Effector memory CD8-positive, alpha-beta T cell (primary cell): ENCODE data around the gene MAPT.

ENCODE experiments used
- ATAC-seq: fragments of 150-1000 bp; cut with Tn5 transposase; replicated peaks from 2 replicates; pipeline ENCODE4 v1.10.0; 2021; ENCODE audit warnings: mild to moderate bottlenecking, moderate library complexity
- DNase-seq, 3 experiments: peaks; one replicate each; pipeline ENCODE4 v3.0.0; 2021
- H3K27ac Mint-ChIP-seq, 2 donors: one replicate each; pipeline ENCODE4 v1.8.0; 2022; ENCODE audit warnings: mild to moderate bottlenecking in 2 of 2, mixed read lengths in 2 of 2, moderate library complexity in 2 of 2
- H3K27me3 Mint-ChIP-seq, 2 donors: one replicate each; pipeline ENCODE4 v1.8.0; 2022; ENCODE audit warnings: mixed read lengths in 2 of 2
- H3K36me3 Mint-ChIP-seq: one replicate; pipeline ENCODE4 v1.8.0; 2022; ENCODE audit warnings: mild to moderate bottlenecking, moderate library complexity, mixed read lengths; ENCODE audit not compliant: insufficient read depth
- H3K4me1 Mint-ChIP-seq, 2 donors: one replicate each; pipeline ENCODE4 v1.8.0; 2022; ENCODE audit warnings: low read depth in 2 of 2, mixed read lengths in 2 of 2
- H3K4me3 Mint-ChIP-seq, 2 donors: one replicate each; pipeline ENCODE4 v1.8.0; 2022; ENCODE audit warnings: mild to moderate bottlenecking in 2 of 2, mixed read lengths in 2 of 2, moderate library complexity in 2 of 2
- H3K9me3 Mint-ChIP-seq, 2 donors: one replicate each; pipeline ENCODE4 v1.8.0; 2022; ENCODE audit warnings: mixed read lengths in 2 of 2

The MAPT gene

GRCh38 chr17:46029627-46030026, 135.3 kb downstream of the MAPT start:
- no peak overlapping the region for H3K4me3 Mint-ChIP-seq
- peaks cover 67% of the 10 kb centered on the region for H3K36me3 Mint-ChIP-seq
- H3K27ac Mint-ChIP-seq, result peak overlapping the region; percentile 41 to 52
- H3K9me3 Mint-ChIP-seq, result no peaks in the 10 kb centered on the region
- no peaks in the 10 kb centered on the region for H3K27me3 Mint-ChIP-seq
- DNase-seq, result no peak
- ATAC-seq, result no peak
- H3K4me1 Mint-ChIP-seq, result peaks cover 21 to 51% of the 10 kb centered on the region in 2 donors

DNA sequence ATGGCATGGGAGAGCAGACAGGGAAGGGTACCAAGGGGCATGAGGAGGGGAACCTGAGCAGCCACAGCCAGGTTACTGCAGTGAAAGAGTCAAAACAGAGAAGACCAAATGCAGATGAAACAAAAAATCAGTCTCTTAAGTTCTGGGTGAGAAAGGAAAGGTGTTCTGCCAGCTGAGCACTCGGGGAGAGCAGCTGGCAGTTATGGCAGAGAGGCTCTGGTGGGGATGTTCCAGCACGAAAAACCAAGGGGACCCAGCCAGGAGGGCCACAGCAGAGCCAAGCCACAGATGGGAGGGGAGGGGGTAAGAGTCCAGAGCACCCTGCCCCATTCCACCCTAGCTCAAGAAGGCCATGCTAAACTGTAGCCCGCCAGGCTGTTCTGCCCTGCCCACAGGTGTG, 136.4 kb downstream of the MAPT start:
- Mint-ChIP-seq H3K27me3 (no peaks in the 10 kb centered on the region), H3K27ac (peak overlapping the region; percentile 41 to 56), H3K36me3 (peaks cover 71% of the 10 kb centered on the region), H3K4me3 (no peak overlapping the region), H3K9me3 (no peaks in the 10 kb centered on the region), H3K4me1 (peaks cover 20 to 54% of the 10 kb centered on the region in 2 donors)
- DNase-seq (no peak), ATAC-seq (no peak)

DNA sequence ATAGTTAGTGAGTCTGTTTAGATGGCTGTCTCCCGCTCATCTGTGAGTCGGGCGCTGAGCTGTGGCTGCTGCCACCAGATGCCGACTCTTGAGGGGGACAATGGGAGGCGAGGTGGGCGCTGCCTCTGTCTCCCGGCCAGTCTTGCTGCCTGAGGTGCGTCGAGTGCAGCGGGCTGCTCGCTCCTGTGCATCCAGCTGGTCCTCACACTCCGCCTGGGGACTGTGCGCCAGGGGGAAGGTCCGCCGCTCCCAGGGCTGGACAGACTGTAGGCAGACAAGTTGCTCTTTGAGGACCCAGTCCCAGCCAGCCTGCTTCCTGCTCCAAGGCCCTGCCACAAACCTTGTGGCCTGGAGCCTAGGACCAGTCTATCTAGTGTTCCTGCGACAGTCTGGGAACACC, 137.1 kb downstream of the MAPT start:
- DNase-seq, result no peak
- Mint-ChIP-seq H3K27ac (peak overlapping the region; percentile 41 to 56), H3K4me3 (no peak overlapping the region), H3K36me3 (peaks cover 72% of the 10 kb centered on the region), H3K27me3 (no peaks in the 10 kb centered on the region), H3K4me1 (peaks cover 19 to 57% of the 10 kb centered on the region in 2 donors), H3K9me3 (no peaks in the 10 kb centered on the region)
- no peak for ATAC-seq

GRCh38 chr17:46031920-46032319, 137.6 kb downstream of the MAPT start:
- H3K36me3 Mint-ChIP-seq, result peaks cover 77% of the 10 kb centered on the region
- H3K27ac Mint-ChIP-seq, result peak overlapping the region in 1 of 2 donors; percentile 29
- no peak overlapping the region for H3K4me3 Mint-ChIP-seq
- H3K4me1 Mint-ChIP-seq, result peaks cover 19 to 57% of the 10 kb centered on the region in 2 donors
- ATAC-seq (no peak), DNase-seq (no peak)
- no peaks in the 10 kb centered on the region for H3K9me3 Mint-ChIP-seq
- H3K27me3 Mint-ChIP-seq, result no peaks in the 10 kb centered on the region

GRCh38 chr17:46032909-46033308, 138.6 kb downstream of the MAPT start:
- H3K27me3 Mint-ChIP-seq, result no peaks in the 10 kb centered on the region
- no peaks in the 10 kb centered on the region for H3K9me3 Mint-ChIP-seq
- peak overlapping the region; percentile 29 to 54 for H3K27ac Mint-ChIP-seq
- peaks cover 19 to 52% of the 10 kb centered on the region in 2 donors for H3K4me1 Mint-ChIP-seq
- H3K4me3 Mint-ChIP-seq, result no peak overlapping the region
- ATAC-seq (no peak), DNase-seq (no peak)
- H3K36me3 Mint-ChIP-seq, result peaks cover 87% of the 10 kb centered on the region

GRCh38 chr17:46033392-46033791, 139.0 kb downstream of the MAPT start:
- H3K4me1 Mint-ChIP-seq, result peaks cover 24 to 48% of the 10 kb centered on the region in 2 donors
- H3K36me3 Mint-ChIP-seq, result peaks cover 87% of the 10 kb centered on the region
- ATAC-seq, result no peak
- peak overlapping the region; percentile 29 to 54 for H3K27ac Mint-ChIP-seq
- DNase-seq, result no peak
- no peak overlapping the region for H3K4me3 Mint-ChIP-seq
- no peaks in the 10 kb centered on the region for H3K27me3 Mint-ChIP-seq
- no peaks in the 10 kb centered on the region for H3K9me3 Mint-ChIP-seq

DNA sequence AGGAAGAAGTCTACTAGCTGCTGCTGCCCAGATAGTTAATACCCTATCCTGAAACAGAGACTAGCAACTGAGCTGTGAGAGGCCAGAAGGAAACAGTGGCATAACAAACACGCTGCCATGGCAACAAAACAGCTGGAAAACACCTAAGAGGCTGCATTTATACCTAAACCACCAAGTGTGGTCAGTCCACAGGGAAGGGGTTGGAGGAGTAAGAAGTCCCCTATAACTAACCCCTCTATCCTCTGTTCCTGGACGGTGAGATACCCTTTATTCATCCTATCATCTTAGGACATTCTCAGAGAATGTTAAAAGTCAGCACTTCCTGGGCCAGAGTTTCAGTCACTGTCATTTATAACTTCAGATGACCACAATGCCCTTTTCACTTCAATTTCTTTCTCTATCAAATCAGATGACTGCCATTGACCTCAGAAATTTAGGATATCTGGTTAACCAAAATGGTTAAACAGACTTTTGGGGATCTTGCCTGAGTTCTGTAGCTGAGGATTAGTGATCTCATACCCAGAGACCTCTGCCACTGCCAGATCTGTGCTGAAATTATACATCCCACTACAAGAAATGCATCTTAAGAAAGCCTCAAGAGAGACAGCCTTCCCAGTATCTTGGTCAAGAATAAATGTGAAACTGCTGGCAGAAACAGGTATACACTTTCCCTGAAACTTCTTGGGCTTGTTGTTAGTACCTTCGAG, 140.9 kb downstream of the MAPT start:
- peak in 2 of 3 experiments; percentile 20 to 22 for DNase-seq
- Mint-ChIP-seq H3K36me3 (peaks cover 85% of the 10 kb centered on the region), H3K4me1 (peaks cover 15 to 35% of the 10 kb centered on the region in 2 donors)

GRCh38 chr17:46036491-46036890, 142.1 kb downstream of the MAPT start:
- no peaks in the 10 kb centered on the region for H3K9me3 Mint-ChIP-seq
- H3K4me3 Mint-ChIP-seq, result no peak overlapping the region
- peaks cover 10 to 30% of the 10 kb centered on the region in 2 donors for H3K4me1 Mint-ChIP-seq
- DNase-seq (no peak), ATAC-seq (no peak)
- H3K36me3 Mint-ChIP-seq, result peaks cover 82% of the 10 kb centered on the region
- H3K27me3 Mint-ChIP-seq, result no peaks in the 10 kb centered on the region
- H3K27ac Mint-ChIP-seq, result peak overlapping the region in 1 of 2 donors; percentile 88

More for the DNA sequence above, 140.9 kb downstream of the MAPT start:
- H3K9me3 Mint-ChIP-seq, result no peaks in the 10 kb centered on the region
- peak overlapping the region; percentile 83 to 88 for H3K27ac Mint-ChIP-seq
- H3K27me3 Mint-ChIP-seq, result no peaks in the 10 kb centered on the region
- H3K4me3 Mint-ChIP-seq, result no peak overlapping the region
- peak; percentile 84 for ATAC-seq

DNA sequence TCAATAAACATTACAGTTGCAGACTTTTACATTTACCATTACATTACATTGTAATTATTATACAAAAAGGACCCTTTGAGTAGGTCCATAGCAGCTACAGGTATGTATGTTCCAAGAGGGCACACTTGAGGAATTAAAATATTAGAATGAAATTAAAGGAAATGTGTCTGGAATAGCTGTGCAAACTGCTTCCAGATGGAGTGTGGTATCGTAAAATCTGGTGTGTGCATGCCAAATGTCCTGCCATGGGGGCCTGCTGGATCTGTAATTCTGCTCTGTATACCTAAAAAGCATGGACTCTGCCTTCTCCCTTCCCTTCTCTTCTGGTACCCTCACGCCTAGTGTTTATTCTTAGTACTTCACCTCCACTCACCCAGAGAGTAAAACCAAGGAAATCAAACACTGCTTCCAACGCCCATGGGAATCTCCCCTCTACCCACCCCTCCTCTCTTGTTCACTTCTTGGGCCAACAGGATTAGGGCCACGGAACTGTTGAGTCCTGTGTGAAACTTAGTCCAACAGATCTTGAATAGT, 143.4 kb downstream of the MAPT start:
- H3K36me3 Mint-ChIP-seq, result peaks cover 79% of the 10 kb centered on the region
- ATAC-seq (no peak), DNase-seq (no peak)
- H3K27ac Mint-ChIP-seq, result peak overlapping the region; percentile 71 to 74
- no peaks in the 10 kb centered on the region for H3K27me3 Mint-ChIP-seq
- no peak overlapping the region for H3K4me3 Mint-ChIP-seq
- no peaks in the 10 kb centered on the region for H3K9me3 Mint-ChIP-seq
- H3K4me1 Mint-ChIP-seq, result peaks cover 10 to 30% of the 10 kb centered on the region in 2 donors

GRCh38 chr17:46038414-46038813, 144.1 kb downstream of the MAPT start:
- Mint-ChIP-seq H3K27me3 (no peaks in the 10 kb centered on the region), H3K4me3 (no peak overlapping the region), H3K36me3 (peaks cover 76% of the 10 kb centered on the region), H3K27ac (peak overlapping the region; percentile 71 to 74), H3K4me1 (peaks cover 10 to 26% of the 10 kb centered on the region in 2 donors), H3K9me3 (no peaks in the 10 kb centered on the region)
- DNase-seq, result no peak
- ATAC-seq, result no peak

DNA sequence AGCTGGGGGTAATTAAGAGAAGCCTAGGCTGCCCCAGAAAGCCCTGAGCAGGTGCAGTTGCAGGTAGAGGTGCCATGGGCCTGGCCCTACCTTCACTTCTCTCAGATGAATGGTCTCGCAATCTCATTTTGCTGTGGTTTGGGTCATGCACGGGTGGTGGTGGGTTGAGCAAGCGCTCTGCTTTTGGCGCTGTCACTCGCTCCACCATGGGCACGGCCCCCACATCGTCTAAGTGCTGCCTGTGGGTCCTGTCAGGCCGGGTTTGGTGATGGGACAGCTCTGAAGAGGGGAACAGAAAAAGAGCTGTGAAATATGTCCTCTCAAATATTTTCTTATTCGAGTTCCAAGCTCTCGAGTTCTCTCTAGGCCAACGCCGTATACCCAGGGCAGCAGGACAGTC, 144.6 kb downstream of the MAPT start:
- ATAC-seq, result no peak
- Mint-ChIP-seq H3K36me3 (peaks cover 78% of the 10 kb centered on the region), H3K27ac (peak overlapping the region in 1 of 2 donors; percentile 26), H3K4me1 (peaks cover 10 to 29% of the 10 kb centered on the region in 2 donors), H3K9me3 (no peaks in the 10 kb centered on the region), H3K27me3 (no peaks in the 10 kb centered on the region), H3K4me3 (no peak overlapping the region)
- DNase-seq, result no peak

GRCh38 chr17:46039592-46040186, 145.3 kb downstream of the MAPT start:
- no peak overlapping the region for H3K4me3 Mint-ChIP-seq
- no peaks in the 10 kb centered on the region for H3K9me3 Mint-ChIP-seq
- no peaks in the 10 kb centered on the region for H3K27me3 Mint-ChIP-seq
- peak overlapping the region in 1 of 2 donors; percentile 26 for H3K27ac Mint-ChIP-seq
- peaks cover 78% of the 10 kb centered on the region for H3K36me3 Mint-ChIP-seq
- DNase-seq (no peak), ATAC-seq (no peak)
- H3K4me1 Mint-ChIP-seq, result peaks cover 11 to 28% of the 10 kb centered on the region in 2 donors

GRCh38 chr17:46042246-46042645, 147.9 kb downstream of the MAPT start:
- H3K27ac Mint-ChIP-seq, result no peak overlapping the region
- ATAC-seq, result no peak

GRCh38 chr17:46042925-46043324, 148.6 kb downstream of the MAPT start:
- no peak overlapping the region for H3K27ac Mint-ChIP-seq
- H3K9me3 Mint-ChIP-seq, result no peaks in the 10 kb centered on the region
- peaks cover 75% of the 10 kb centered on the region for H3K36me3 Mint-ChIP-seq

More at GRCh38 chr17:46042246-46042645, 147.9 kb downstream of the MAPT start:
- H3K9me3 Mint-ChIP-seq, result no peaks in the 10 kb centered on the region
- no peaks in the 10 kb centered on the region for H3K27me3 Mint-ChIP-seq
- H3K36me3 Mint-ChIP-seq, result peaks cover 76% of the 10 kb centered on the region
- no peak for DNase-seq
- H3K4me3 Mint-ChIP-seq, result no peak overlapping the region
- peaks cover 10 to 23% of the 10 kb centered on the region in 2 donors for H3K4me1 Mint-ChIP-seq

More at GRCh38 chr17:46042925-46043324, 148.6 kb downstream of the MAPT start:
- Mint-ChIP-seq H3K27me3 (no peaks in the 10 kb centered on the region), H3K4me3 (no peak overlapping the region), H3K4me1 (peaks cover 9 to 23% of the 10 kb centered on the region in 2 donors)
- ATAC-seq (no peak), DNase-seq (no peak)
